ENCODE measurements around the gene MCM9.

Gene MCM9

GRCh38 chr6:118940770-118941169 lies 5.8 kb upstream of the MCM9 start:
- no peak for TF ChIP-seq CTCF (IDR thresholded peaks at IDR 0.05; ENCODE audit: insufficient read depth, low read length, poor library complexity, severe bottlenecking)
- Histone ChIP-seq H3K4me3 (replicated peaks; ENCODE audit: low read depth, low read length) (no peak overlapping the region), H3K27me3 (replicated peaks; ENCODE audit: control insufficient read depth, insufficient read depth, low read length) (no peaks in the 10 kb centered on the region), H3K36me3 (ENCODE audit: control insufficient read depth, insufficient read depth, low read length) (no peaks in the 10 kb centered on the region)
- DNase-seq (ENCODE audit: extremely low read depth, insufficient read length) = no peak

GRCh38 chr6:118939683-118940082 lies 4.7 kb upstream of the MCM9 start:
- Histone ChIP-seq H3K4me3 (replicated peaks; ENCODE audit: low read depth, low read length) (no peak overlapping the region), H3K36me3 (ENCODE audit: control insufficient read depth, insufficient read depth, low read length) (no peaks in the 10 kb centered on the region), H3K27me3 (replicated peaks; ENCODE audit: control insufficient read depth, insufficient read depth, low read length) (no peaks in the 10 kb centered on the region)
- TF ChIP-seq CTCF (IDR thresholded peaks at IDR 0.05; ENCODE audit: insufficient read depth, low read length, poor library complexity, severe bottlenecking) = no peak
- DNase-seq (ENCODE audit: extremely low read depth, insufficient read length) = no peak

GRCh38 chr6:118935978-118936703 lies 1.2 kb upstream of the MCM9 start:
- TF ChIP-seq CTCF (IDR thresholded peaks at IDR 0.05; ENCODE audit: insufficient read depth, low read length, poor library complexity, severe bottlenecking) = no peak
- no peak overlapping the region for H3K4me3 ChIP-seq (replicated peaks; ENCODE audit: low read depth, low read length)
- no peak for DNase-seq (ENCODE audit: extremely low read depth, insufficient read length)
- no peaks in the 10 kb centered on the region for H3K27me3 ChIP-seq (replicated peaks; ENCODE audit: control insufficient read depth, insufficient read depth, low read length)
- no peaks in the 10 kb centered on the region for H3K36me3 ChIP-seq (ENCODE audit: control insufficient read depth, insufficient read depth, low read length)

GRCh38 chr6:118935331-118935668 lies 341 bp upstream of the MCM9 start:
- no peaks in the 10 kb centered on the region for H3K36me3 ChIP-seq (ENCODE audit: control insufficient read depth, insufficient read depth, low read length)
- TF ChIP-seq CTCF (IDR thresholded peaks at IDR 0.05; ENCODE audit: insufficient read depth, low read length, poor library complexity, severe bottlenecking) = no peak
- peak overlapping the region; percentile 89 for H3K4me3 ChIP-seq (replicated peaks; ENCODE audit: low read depth, low read length)
- H3K27me3 ChIP-seq (replicated peaks; ENCODE audit: control insufficient read depth, insufficient read depth, low read length) = no peaks in the 10 kb centered on the region
- DNase-seq (ENCODE audit: extremely low read depth, insufficient read length) = no peak

- H3K36me3 ChIP-seq (ENCODE audit: control insufficient read depth, insufficient read depth, low read length) = no peaks in the 10 kb centered on the region
- TF ChIP-seq CTCF (IDR thresholded peaks at IDR 0.05; ENCODE audit: insufficient read depth, low read length, poor library complexity, severe bottlenecking) = no peak
- no peaks in the 10 kb centered on the region for H3K27me3 ChIP-seq (replicated peaks; ENCODE audit: control insufficient read depth, insufficient read depth, low read length)
- no peak for DNase-seq (ENCODE audit: extremely low read depth, insufficient read length)
- H3K4me3 ChIP-seq (replicated peaks; ENCODE audit: low read depth, low read length) = peak overlapping the region; percentile 89
Observed at GRCh38 chr6:118933855-118934460, 1.0 kb downstream of the MCM9 start.
